IPS DF 6.9 (cell line): ENCODE measurements around the gene PARM1.

Experiments
- DNase-seq: peaks from one replicate; pipeline ENCODE4 v3.0.0-alpha.2; 2013; ENCODE audit warnings: low read depth, low spot score
- H3K27ac ChIP-seq: one replicate; pipeline ENCODE4 v1.5.1; 2013; ENCODE audit warnings: low read length, control low read depth
- H3K27me3 ChIP-seq: 2 replicates; pipeline ENCODE4 v1.6.1; 2013; ENCODE audit warnings: mild to moderate bottlenecking, low read length; ENCODE audit not compliant: control insufficient read depth, insufficient read depth
- H3K36me3 ChIP-seq: 2 replicates; pipeline ENCODE4 v1.6.1; 2013; ENCODE audit warnings: low read length; ENCODE audit not compliant: control insufficient read depth, insufficient read depth
- H3K4me1 ChIP-seq: 2 replicates; pipeline ENCODE4 v1.6.1; 2013; ENCODE audit warnings: low read length; ENCODE audit not compliant: control insufficient read depth, insufficient read depth
- H3K4me3 ChIP-seq: 2 replicates; pipeline ENCODE4 v1.5.1; 2013; ENCODE audit warnings: mild to moderate bottlenecking, low read length
- H3K9me3 ChIP-seq: 2 replicates; pipeline ENCODE4 v1.6.1; 2013; ENCODE audit warnings: low read length, inconsistent platforms; ENCODE audit not compliant: control insufficient read depth, insufficient read depth
- WGBS: extraction: QIAGEN DNeasy Blood & Tissue Kit; methylation state at CpG from one replicate; pipeline ENCODE4 v1.1.7; 2013; ENCODE audit warnings: mixed read lengths, missing lambda C conversion rate; ENCODE audit not compliant: insufficient read length, insufficient coverage; 5-methylcytosine and 5-hydroxymethylcytosine counted together

The PARM1 gene

GRCh38 chr4:75071317-75071716 lies 138.4 kb downstream of the PARM1 start:
- WGBS, result no CpG with 5 or more reads among the region's 4 CpGs
- Histone ChIP-seq H3K4me3 (no peak overlapping the region), H3K9me3 (no peaks in the 10 kb centered on the region), H3K4me1 (peaks cover 1% of the 10 kb centered on the region; the same call in 1 of the 2 replicates), H3K27me3 (no peaks in the 10 kb centered on the region), H3K36me3 (no peaks in the 10 kb centered on the region), H3K27ac (no peak overlapping the region)
- DNase-seq, result no peak

GRCh38 chr4:75080888-75081287 lies 148.0 kb downstream of the PARM1 start:
- Histone ChIP-seq H3K27ac (no peak overlapping the region), H3K9me3 (no peaks in the 10 kb centered on the region), H3K4me3 (no peak overlapping the region), H3K4me1 (no peaks in the 10 kb centered on the region), H3K36me3 (no peaks in the 10 kb centered on the region), H3K27me3 (no peaks in the 10 kb centered on the region)
- no peak for DNase-seq
- WGBS, result no CpG with 5 or more reads among the region's 2 CpGs

GRCh38 chr4:75081561-75081960 lies 148.6 kb downstream of the PARM1 start:
- Histone ChIP-seq H3K27ac (no peak overlapping the region), H3K27me3 (no peaks in the 10 kb centered on the region), H3K9me3 (no peaks in the 10 kb centered on the region), H3K36me3 (no peaks in the 10 kb centered on the region), H3K4me1 (no peaks in the 10 kb centered on the region), H3K4me3 (no peak overlapping the region)
- DNase-seq, result no peak
- WGBS, result 100% methylated on average over 1 of the region's 1 CpG

GRCh38 chr4:75087416-75087815 lies 154.5 kb downstream of the PARM1 start:
- WGBS, result no CpG with 5 or more reads among the region's 1 CpG
- DNase-seq, result no peak
- Histone ChIP-seq H3K4me3 (no peak overlapping the region), H3K27me3 (no peaks in the 10 kb centered on the region), H3K9me3 (no peaks in the 10 kb centered on the region), H3K27ac (no peak overlapping the region), H3K36me3 (no peaks in the 10 kb centered on the region), H3K4me1 (no peaks in the 10 kb centered on the region)

GRCh38 chr4:75087865-75088264 lies 154.9 kb downstream of the PARM1 start:
- no peak overlapping the region for H3K27ac ChIP-seq
- no peak for DNase-seq
- H3K4me1 ChIP-seq, result no peaks in the 10 kb centered on the region
- no peaks in the 10 kb centered on the region for H3K27me3 ChIP-seq
- H3K4me3 ChIP-seq, result no peak overlapping the region
- no peaks in the 10 kb centered on the region for H3K9me3 ChIP-seq
- WGBS, result no CpG with 5 or more reads among the region's 2 CpGs
- no peaks in the 10 kb centered on the region for H3K36me3 ChIP-seq

GRCh38 chr4:75089206-75089605 lies 156.3 kb downstream of the PARM1 start:
- no CpG with 5 or more reads among the region's 4 CpGs for WGBS
- Histone ChIP-seq H3K4me1 (no peaks in the 10 kb centered on the region), H3K9me3 (no peaks in the 10 kb centered on the region), H3K4me3 (no peak overlapping the region), H3K27me3 (no peaks in the 10 kb centered on the region), H3K27ac (no peak overlapping the region), H3K36me3 (no peaks in the 10 kb centered on the region)
- DNase-seq, result no peak

- no peak overlapping the region for H3K27ac ChIP-seq
- H3K36me3 ChIP-seq, result no peaks in the 10 kb centered on the region
- H3K27me3 ChIP-seq, result no peaks in the 10 kb centered on the region
- H3K4me3 ChIP-seq, result no peak overlapping the region
- no peak for DNase-seq
- no CpG with 5 or more reads among the region's 3 CpGs for WGBS
- no peaks in the 10 kb centered on the region for H3K4me1 ChIP-seq
- H3K9me3 ChIP-seq, result no peaks in the 10 kb centered on the region
Measured at GRCh38 chr4:75099321-75099720, 166.4 kb downstream of the PARM1 start.
